ENCODE measurements around the gene SQSTM1. TPM values are rescaled to one million over a fixed set of nuclear protein-coding genes. Genes with fewer than 3 reads are reported as not detected.
A peak's percentile ranks its signal among the peaks of the same experiment; 100 is the strongest.

The SQSTM1 gene
- total RNA-seq, 3 donors from 2014 or later, result 302 to 348 (median 321) TPM

DNA sequence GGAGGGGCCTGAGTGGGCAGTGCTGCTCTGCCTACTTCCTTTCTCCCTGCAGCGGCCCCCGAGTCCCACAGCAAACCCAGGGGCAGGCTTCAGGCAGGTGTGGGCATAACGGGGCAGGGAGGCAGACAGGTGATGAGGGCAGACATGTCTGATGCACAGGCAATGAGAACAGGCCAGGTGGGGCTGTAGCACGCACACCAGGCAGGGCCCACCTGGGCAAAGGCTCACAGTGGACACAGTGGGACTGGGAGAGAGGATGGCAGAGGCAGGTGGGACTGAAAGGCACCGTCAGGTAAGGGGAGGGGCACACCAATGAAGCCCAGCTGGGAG is 21.1 kb upstream of the SQSTM1 start:
- Histone ChIP-seq H3K4me3 (no peak overlapping the region), H3K36me3 (ENCODE audit: low read depth) (peaks cover 15% of the 10 kb centered on the region), H3K4me1 (ENCODE audit: low read depth) (peaks cover 46% of the 10 kb centered on the region), H3K9me3 (no peaks in the 10 kb centered on the region)
- no peak for ATAC-seq
- no peak for DNase-seq
- no peak for TF ChIP-seq CTCF (IDR thresholded peaks at IDR 0.05)
- intact Hi-C loops (cut with DNase I, micrococcal nuclease), result no loop called here

DNA sequence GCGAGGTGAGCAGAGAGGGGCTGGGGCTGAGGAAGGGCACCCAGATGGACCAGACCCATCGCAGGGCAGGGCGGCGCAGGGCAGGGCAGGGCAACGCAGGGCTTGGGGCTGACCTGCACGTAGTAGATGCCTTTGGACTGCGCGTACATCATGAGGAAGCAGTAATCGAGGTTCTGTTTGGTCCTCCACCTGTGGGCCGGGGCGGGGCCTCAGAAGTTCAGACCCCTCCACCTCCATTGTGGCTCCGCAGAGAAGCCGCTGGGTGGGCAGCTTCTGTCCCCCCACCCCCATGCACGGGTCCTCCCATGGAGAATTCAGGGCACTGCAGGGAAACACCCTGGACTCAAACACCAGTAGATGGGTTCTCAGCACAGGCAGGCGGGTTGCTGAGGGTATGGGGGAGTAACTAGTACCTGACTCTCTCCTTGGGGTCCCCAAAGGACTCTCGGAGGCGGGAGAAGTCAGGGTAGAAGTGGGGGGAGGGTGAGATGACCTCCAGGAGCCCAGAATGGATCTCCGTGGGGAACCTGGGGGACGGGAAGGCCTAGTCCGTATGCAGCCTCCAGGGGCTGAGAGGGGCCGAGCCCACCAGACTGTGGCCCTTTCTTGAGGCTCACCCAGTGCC is 20.5 kb upstream of the SQSTM1 start:
- DNase-seq (peak in 1 of 3 donors; percentile 5), ATAC-seq (no peak)
- peaks cover 15% of the 10 kb centered on the region for H3K36me3 ChIP-seq (ENCODE audit: low read depth)
- H3K9me3 ChIP-seq, result no peaks in the 10 kb centered on the region
- no peak overlapping the region for H3K4me3 ChIP-seq
- intact Hi-C loops (cut with DNase I, micrococcal nuclease), result no loop called here
- no peak for TF ChIP-seq CTCF (IDR thresholded peaks at IDR 0.05)
- H3K4me1 ChIP-seq (ENCODE audit: low read depth), result peaks cover 46% of the 10 kb centered on the region

GRCh38 chr5:179800696-179801201 is 20.0 kb upstream of the SQSTM1 start:
- Histone ChIP-seq H3K4me3 (no peak overlapping the region), H3K9me3 (no peaks in the 10 kb centered on the region), H3K36me3 (ENCODE audit: low read depth) (peaks cover 15% of the 10 kb centered on the region), H3K4me1 (ENCODE audit: low read depth) (peaks cover 46% of the 10 kb centered on the region)
- intact Hi-C loops (cut with DNase I, micrococcal nuclease), result no loop called here
- peak in 1 of 3 donors; percentile 27 for DNase-seq
- TF ChIP-seq CTCF (IDR thresholded peaks at IDR 0.05), result no peak
- ATAC-seq, result no peak

DNA sequence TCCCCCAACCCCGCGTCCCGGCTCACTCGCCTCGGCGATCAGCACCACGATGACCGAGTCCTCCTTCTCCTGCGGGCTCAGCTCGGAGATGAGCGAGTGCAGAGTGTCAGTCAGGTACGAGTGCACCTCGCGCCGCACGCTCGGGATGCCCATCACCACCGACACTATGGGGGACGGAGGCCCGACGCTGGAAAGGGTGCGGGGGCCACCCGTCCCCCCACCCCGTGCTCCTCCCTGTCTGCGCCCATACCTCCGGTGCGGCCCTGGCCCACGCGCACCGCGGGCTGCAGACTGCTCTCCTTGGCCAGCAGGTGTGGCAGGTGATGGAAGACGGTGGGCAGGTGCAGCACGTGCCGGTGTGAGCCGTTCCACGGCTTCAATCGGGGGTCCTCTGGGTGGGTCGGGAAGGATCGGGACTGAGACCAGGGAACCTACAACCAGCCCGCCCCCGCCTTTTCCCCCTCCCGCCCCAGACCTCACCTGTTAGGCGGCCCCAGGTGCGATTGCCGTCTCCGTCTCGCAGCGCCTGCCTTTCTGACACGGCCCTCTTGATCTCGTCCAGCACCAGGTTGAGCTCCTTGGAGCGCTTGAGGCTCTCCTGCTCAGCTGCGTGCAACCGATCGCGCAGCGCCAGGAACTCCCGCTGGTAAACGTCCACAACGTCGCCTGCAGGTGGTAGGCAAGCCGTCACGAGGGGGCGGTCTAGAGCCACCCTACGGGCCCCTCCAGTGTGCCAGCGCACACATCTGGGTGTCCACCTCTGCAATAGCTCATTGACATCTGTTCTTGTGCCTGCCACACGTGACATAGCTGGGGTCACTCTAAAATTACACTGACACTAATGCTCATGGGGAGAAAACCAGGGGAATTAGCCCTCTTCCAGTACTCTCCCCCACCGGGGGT is 19.1 kb upstream of the SQSTM1 start:
- DNase-seq (peak; percentile 85 to 90 (median 88)), ATAC-seq (peak; percentile 36)
- no peaks in the 10 kb centered on the region for H3K9me3 ChIP-seq
- peak; percentile 55 for TF ChIP-seq CTCF (IDR thresholded peaks at IDR 0.05)
- intact Hi-C loops (cut with DNase I, micrococcal nuclease), result no loop called here
- no peak overlapping the region for H3K4me3 ChIP-seq
- peaks cover 43% of the 10 kb centered on the region for H3K4me1 ChIP-seq (ENCODE audit: low read depth)
- H3K36me3 ChIP-seq (ENCODE audit: low read depth), result peaks cover 15% of the 10 kb centered on the region

DNA sequence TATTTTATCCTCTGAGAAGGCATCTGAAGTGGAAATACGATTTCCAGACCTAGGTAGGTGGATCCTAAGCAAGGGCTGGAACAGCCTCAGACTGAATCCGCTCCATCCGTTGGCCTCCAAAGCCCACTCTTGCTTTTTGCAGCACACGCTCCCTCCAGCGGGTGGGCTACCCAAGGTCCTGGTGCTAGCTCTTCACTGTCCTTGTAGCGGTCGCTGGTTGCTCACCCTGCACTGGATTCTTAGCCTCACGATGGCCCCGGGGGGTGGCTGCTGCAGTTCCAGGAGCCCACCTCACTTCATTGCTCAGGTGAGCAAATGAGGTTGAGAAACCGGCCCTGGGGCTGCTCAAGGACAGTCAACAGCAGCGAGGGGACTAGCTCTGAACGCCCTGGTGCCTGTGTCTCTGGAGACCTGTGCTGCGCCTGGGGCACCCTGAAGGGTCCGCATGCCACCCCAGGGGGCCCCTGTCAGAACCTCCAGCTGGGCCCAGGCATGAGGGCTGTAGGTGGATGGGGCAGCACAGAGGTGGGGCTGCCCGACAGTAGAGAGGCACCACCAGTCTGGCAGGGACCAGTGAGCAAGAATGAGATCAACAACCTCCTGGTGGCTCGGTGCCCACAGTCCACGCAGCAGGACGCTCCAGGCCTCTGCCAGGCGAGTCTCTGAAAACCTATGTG is 18.4 kb upstream of the SQSTM1 start:
- no peaks in the 10 kb centered on the region for H3K9me3 ChIP-seq

More for the DNA sequence above, 18.4 kb upstream of the SQSTM1 start:
- ATAC-seq (no peak), DNase-seq (peak in 1 of 3 donors; percentile 13)
- Histone ChIP-seq H3K36me3 (ENCODE audit: low read depth) (peaks cover 15% of the 10 kb centered on the region), H3K4me3 (no peak overlapping the region), H3K4me1 (ENCODE audit: low read depth) (peaks cover 40% of the 10 kb centered on the region)
- no peak for TF ChIP-seq CTCF (IDR thresholded peaks at IDR 0.05)
- intact Hi-C loops (cut with DNase I, micrococcal nuclease), result no loop called here

Data from mucosa of descending colon (tissue), 3 donors.